NCI-H345 treated with DMSO at 0.1 percent for 48 hours (cell line): Measurements from ENCODE around the gene PSD4.

Source experiments
- DNase-seq: peaks from one replicate; lab custom pipeline; 2025; ENCODE audit not compliant: unreplicated experiment; lab: John Stamatoyannopoulos, UW

PSD4 gene

GRCh38 chr2:113219889-113220641 is 46.3 kb downstream of the PSD4 start:
- DNase-seq = no peak

- no peak for DNase-seq
These were observed 47.4 kb downstream of the PSD4 start for GRCh38 chr2:113220970-113221708.

GRCh38 chr2:113221846-113222245 is 48.1 kb downstream of the PSD4 start:
- DNase-seq = no peak

GRCh38 chr2:113223813-113224212 is 50.0 kb downstream of the PSD4 start:
- DNase-seq = no peak

- DNase-seq = no peak
These were observed 51.0 kb downstream of the PSD4 start for GRCh38 chr2:113224647-113225236.

- DNase-seq = peak; percentile 67
These were observed 51.8 kb downstream of the PSD4 start for GRCh38 chr2:113225263-113226259.

- no peak for DNase-seq
These were observed 52.7 kb downstream of the PSD4 start for GRCh38 chr2:113226462-113226861.

GRCh38 chr2:113227290-113227689 is 53.5 kb downstream of the PSD4 start:
- no peak for DNase-seq

- DNase-seq = no peak
These were observed 53.9 kb downstream of the PSD4 start for GRCh38 chr2:113227698-113228097.

GRCh38 chr2:113228351-113228750 is 54.6 kb downstream of the PSD4 start:
- DNase-seq = no peak

GRCh38 chr2:113228991-113229716 is 55.4 kb downstream of the PSD4 start:
- DNase-seq = peak; percentile 19

- DNase-seq = no peak
These were observed 56.0 kb downstream of the PSD4 start for GRCh38 chr2:113229795-113230194.

- no peak for DNase-seq
These were observed 56.8 kb downstream of the PSD4 start for GRCh38 chr2:113230531-113230930.

- DNase-seq = no peak
These were observed 57.3 kb downstream of the PSD4 start for GRCh38 chr2:113231064-113231463.

GRCh38 chr2:113232123-113232522 is 58.4 kb downstream of the PSD4 start:
- DNase-seq = no peak

GRCh38 chr2:113232740-113233139 is 59.0 kb downstream of the PSD4 start:
- no peak for DNase-seq

- DNase-seq = no peak
These were observed 60.1 kb downstream of the PSD4 start for GRCh38 chr2:113233593-113234550.

- no peak for DNase-seq
These were observed 61.1 kb downstream of the PSD4 start for GRCh38 chr2:113234721-113235346.
